Body of pancreas (tissue), 4 donors: ENCODE data around the gene RNASE12.

ENCODE experiments used
- POLR2A ChIP-seq, 3 donors: fragments of 450-650 bp; IDR thresholded peaks; one replicate each; pipeline ENCODE4 v1.6.1; 2016; ENCODE audit warnings: antibody characterized with exemption in 3 of 3, mild to moderate bottlenecking in 2 of 3
- TF ChIP-seq, protein P1 (sequence below), 7 experiments: fragments of 450-650 bp in 4 of 7; fragments of 200-600 bp in 3 of 7; sonication (generic) in 3 of 7; IDR thresholded peaks; one replicate each; pipeline ENCODE4 v1.5.1; 2016 to 2019; ENCODE audit warnings: antibody characterized with exemption in 7 of 7

DNA sequence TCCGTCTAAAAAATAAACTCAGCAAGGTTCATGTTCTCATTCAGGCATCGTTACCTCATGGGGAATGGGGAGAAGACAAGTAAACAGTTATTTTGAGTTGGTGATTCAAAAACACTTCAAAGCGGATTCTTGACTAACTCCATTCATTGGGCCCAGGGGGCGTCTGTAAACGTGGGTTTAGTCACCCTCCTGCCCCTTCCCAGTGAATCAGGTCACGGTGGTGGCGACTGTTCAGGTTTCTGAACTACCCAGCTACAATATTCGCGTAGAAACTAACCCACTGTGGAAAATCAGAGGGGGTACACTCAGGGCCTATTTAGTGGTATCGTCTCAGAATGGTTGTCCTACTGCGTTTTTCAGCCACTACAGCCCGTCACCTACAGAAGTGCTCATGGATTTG, 35.1 kb upstream of the RNASE12 start:
- TF ChIP-seq, protein P1, sequence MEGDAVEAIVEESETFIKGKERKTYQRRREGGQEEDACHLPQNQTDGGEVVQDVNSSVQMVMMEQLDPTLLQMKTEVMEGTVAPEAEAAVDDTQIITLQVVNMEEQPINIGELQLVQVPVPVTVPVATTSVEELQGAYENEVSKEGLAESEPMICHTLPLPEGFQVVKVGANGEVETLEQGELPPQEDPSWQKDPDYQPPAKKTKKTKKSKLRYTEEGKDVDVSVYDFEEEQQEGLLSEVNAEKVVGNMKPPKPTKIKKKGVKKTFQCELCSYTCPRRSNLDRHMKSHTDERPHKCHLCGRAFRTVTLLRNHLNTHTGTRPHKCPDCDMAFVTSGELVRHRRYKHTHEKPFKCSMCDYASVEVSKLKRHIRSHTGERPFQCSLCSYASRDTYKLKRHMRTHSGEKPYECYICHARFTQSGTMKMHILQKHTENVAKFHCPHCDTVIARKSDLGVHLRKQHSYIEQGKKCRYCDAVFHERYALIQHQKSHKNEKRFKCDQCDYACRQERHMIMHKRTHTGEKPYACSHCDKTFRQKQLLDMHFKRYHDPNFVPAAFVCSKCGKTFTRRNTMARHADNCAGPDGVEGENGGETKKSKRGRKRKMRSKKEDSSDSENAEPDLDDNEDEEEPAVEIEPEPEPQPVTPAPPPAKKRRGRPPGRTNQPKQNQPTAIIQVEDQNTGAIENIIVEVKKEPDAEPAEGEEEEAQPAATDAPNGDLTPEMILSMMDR (IDR thresholded peaks at IDR 0.05): no peak
- no peak for TF ChIP-seq POLR2A (IDR thresholded peaks at IDR 0.05)
